ENCODE measurements around the gene AGAP1. TPM values are rescaled to one million over a fixed set of nuclear protein-coding genes. Genes with fewer than 3 reads are reported as not detected.

AGAP1 gene
- total RNA-seq, 1 donor from 2014 or later, result 44.0 TPM

DNA sequence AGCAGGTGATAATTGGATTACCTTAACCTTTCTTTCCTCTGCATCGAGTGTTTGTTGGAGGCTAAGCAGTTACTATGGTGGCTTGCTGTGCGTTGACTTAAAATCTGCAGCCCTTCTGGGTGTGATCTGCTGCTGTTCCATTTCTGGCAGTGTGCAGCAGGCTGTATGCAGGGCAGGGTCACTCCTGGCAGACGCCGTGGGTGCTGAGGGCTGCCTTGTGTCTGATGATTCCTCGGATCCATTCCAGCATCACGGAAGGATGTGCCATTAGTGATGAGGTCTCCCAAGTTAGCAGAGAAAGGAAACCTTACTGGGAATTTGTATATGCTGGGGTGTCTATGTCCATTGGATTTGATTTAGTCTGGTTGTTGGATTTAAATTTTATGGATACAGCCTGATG is 310.8 kb downstream of the AGAP1 start:
- H3K27me3 Mint-ChIP-seq (ENCODE audit: low read depth), result no peaks in the 10 kb centered on the region

DNA sequence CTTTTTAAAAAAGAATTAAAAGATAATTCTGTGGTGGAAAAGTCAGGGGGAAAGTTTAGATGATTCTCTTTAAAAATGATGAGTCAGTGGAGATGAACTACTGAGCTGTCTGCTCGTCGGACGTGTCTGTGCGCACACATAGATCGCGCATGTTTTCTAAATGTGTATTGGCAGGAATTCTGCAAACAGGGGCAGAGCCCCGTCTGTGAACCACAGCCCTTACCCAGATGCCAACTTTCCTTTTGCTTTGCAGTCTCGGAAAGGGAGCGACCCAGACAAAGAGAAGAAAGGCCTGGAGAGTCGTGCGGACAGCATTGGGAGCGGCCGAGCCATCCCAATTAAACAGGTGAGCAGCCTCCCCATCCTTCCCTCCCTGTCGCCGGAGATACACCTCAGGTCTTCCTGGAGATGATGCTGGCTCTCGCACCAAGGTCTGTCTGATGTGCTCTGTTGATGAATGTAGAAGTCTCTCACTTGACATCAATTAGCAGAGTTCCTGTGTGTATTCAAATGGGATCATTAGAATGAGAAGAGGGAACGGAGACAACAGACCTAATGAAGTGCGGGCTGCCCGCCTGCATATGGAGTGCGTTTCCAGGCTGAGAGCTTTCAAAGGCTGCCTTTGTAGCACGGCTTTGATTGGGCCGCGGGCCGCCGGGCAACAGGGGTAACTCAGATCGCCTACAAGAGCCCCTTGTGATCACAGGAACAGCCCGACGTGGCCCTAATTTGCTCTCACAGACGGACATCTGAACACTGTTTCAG is 313.3 kb downstream of the AGAP1 start:
- TF ChIP-seq, protein P1, sequence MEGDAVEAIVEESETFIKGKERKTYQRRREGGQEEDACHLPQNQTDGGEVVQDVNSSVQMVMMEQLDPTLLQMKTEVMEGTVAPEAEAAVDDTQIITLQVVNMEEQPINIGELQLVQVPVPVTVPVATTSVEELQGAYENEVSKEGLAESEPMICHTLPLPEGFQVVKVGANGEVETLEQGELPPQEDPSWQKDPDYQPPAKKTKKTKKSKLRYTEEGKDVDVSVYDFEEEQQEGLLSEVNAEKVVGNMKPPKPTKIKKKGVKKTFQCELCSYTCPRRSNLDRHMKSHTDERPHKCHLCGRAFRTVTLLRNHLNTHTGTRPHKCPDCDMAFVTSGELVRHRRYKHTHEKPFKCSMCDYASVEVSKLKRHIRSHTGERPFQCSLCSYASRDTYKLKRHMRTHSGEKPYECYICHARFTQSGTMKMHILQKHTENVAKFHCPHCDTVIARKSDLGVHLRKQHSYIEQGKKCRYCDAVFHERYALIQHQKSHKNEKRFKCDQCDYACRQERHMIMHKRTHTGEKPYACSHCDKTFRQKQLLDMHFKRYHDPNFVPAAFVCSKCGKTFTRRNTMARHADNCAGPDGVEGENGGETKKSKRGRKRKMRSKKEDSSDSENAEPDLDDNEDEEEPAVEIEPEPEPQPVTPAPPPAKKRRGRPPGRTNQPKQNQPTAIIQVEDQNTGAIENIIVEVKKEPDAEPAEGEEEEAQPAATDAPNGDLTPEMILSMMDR (IDR thresholded peaks at IDR 0.05; ENCODE audit: unreplicated experiment), result no peak
- no peak overlapping the region for H3K4me3 Mint-ChIP-seq
- no peak overlapping the region for H3K27ac Mint-ChIP-seq
- H3K27me3 Mint-ChIP-seq (ENCODE audit: low read depth), result no peaks in the 10 kb centered on the region
- no peaks in the 10 kb centered on the region for H3K9me3 Mint-ChIP-seq
- no peak for DNase-seq (ENCODE audit: low spot score in 2 of 2, unreplicated experiment in 2 of 2)
- no peaks in the 10 kb centered on the region for H3K4me1 Mint-ChIP-seq
- H3K36me3 Mint-ChIP-seq, result peaks cover 15% of the 10 kb centered on the region

More for the DNA sequence above, 310.8 kb downstream of the AGAP1 start:
- DNase-seq (ENCODE audit: low spot score in 2 of 2, unreplicated experiment in 2 of 2), result no peak
- TF ChIP-seq, protein P1 (IDR thresholded peaks at IDR 0.05; ENCODE audit: unreplicated experiment), result no peak
- Mint-ChIP-seq H3K27ac (no peak overlapping the region), H3K4me1 (no peaks in the 10 kb centered on the region), H3K9me3 (no peaks in the 10 kb centered on the region), H3K4me3 (no peak overlapping the region), H3K36me3 (peaks cover 20% of the 10 kb centered on the region)

DNA sequence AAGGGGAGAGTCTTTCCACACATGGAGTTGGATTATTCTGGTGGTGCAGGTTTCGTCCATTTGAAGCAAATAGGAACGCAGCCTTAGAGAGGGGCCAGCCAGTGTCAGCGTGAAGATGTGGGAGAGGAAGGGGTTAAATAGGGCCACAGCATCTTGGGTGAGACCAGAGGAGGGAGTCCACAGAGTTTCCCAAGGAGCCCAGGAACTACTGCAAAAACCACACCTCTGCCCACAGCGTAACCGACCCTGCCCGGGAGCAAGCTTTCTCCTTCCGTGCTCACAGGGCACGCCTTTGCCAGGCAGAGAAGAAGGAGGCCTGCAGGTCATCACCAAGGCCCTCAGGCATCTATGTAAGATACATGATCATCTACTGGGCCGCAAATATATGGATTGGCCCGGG is 314.5 kb downstream of the AGAP1 start:
- H3K27ac Mint-ChIP-seq, result no peak overlapping the region
- H3K27me3 Mint-ChIP-seq (ENCODE audit: low read depth), result no peaks in the 10 kb centered on the region
- TF ChIP-seq, protein P1 (IDR thresholded peaks at IDR 0.05; ENCODE audit: unreplicated experiment), result no peak
- DNase-seq (ENCODE audit: low spot score in 2 of 2, unreplicated experiment in 2 of 2), result no peak
- H3K36me3 Mint-ChIP-seq, result peaks cover 19% of the 10 kb centered on the region
- H3K4me3 Mint-ChIP-seq, result no peak overlapping the region
- no peaks in the 10 kb centered on the region for H3K9me3 Mint-ChIP-seq
- no peaks in the 10 kb centered on the region for H3K4me1 Mint-ChIP-seq

DNA sequence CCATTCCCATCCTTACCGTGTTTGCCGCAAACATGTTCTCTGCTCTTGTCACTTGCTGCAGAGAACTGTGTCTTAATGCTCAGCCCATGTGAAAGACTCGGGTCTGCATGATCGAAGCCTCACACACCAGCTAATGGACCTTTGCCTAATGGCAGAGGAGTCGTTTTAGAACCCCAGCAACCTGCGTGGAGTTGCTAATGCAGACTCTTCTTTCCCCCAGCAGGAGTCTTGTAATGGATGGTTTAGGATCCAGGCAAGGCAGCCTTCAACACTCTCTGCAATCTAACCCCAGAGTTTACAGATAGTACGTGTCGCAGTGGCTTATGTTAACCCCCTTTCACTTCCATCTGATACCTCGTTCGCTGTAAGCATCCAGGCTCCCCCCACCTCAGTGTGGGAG is 316.4 kb downstream of the AGAP1 start:
- H3K4me3 Mint-ChIP-seq, result no peak overlapping the region
- H3K4me1 Mint-ChIP-seq, result no peaks in the 10 kb centered on the region
- H3K27me3 Mint-ChIP-seq (ENCODE audit: low read depth), result no peaks in the 10 kb centered on the region
- no peak overlapping the region for H3K27ac Mint-ChIP-seq
- TF ChIP-seq, protein P1 (IDR thresholded peaks at IDR 0.05; ENCODE audit: unreplicated experiment), result no peak
- no peak for DNase-seq (ENCODE audit: low spot score in 2 of 2, unreplicated experiment in 2 of 2)
- H3K9me3 Mint-ChIP-seq, result no peaks in the 10 kb centered on the region
- H3K36me3 Mint-ChIP-seq, result peaks cover 20% of the 10 kb centered on the region

DNA sequence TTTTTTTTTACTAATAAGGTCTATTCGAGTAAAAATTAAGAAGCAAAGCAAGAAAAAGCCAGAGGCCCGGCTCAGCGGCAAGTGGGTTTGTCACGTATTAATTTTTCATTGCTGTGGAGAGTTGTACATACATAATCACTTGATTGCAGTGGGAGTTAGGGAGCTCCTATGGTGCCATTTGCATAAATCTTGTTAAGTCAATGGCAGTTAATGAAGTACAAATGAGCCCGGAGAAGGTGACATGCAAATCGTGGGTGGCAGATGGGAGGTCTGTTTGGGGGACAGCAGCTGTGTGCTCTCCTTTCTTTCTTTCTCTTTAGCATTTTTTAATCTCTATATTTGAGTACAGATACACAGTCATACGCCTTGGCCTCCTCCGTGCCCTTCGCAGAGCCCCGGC is 317.0 kb downstream of the AGAP1 start:
- Mint-ChIP-seq H3K27ac (no peak overlapping the region), H3K27me3 (ENCODE audit: low read depth) (no peaks in the 10 kb centered on the region), H3K4me1 (no peaks in the 10 kb centered on the region), H3K36me3 (peaks cover 23% of the 10 kb centered on the region), H3K9me3 (no peaks in the 10 kb centered on the region), H3K4me3 (no peak overlapping the region)
- TF ChIP-seq, protein P1 (IDR thresholded peaks at IDR 0.05; ENCODE audit: unreplicated experiment), result no peak
- DNase-seq (ENCODE audit: low spot score in 2 of 2, unreplicated experiment in 2 of 2), result no peak

Data from mesothelial cell of epicardium (in vitro differentiated cells).